ENCODE results near the gene ACSM2A.
"Not testable (repeated sequence)": the region's sequence is repeated elsewhere in the genome, so short reads cannot be mapped to it uniquely, and the experiment has no call there.

The ACSM2A gene

GRCh38 chr16:20536669-20537068 is 85.3 kb downstream of the ACSM2A start:
- DNase-seq (ENCODE audit: low read depth, low spot score); H3K27ac ChIP-seq: not testable (repeated sequence)

Measured in epithelial cell of prostate (primary cell).